GM19467 (cell line): ENCODE results near the gene XAF1.
"Not testable (repeated sequence)": the region's sequence is repeated elsewhere in the genome, so short reads cannot be mapped to it uniquely, and the experiment has no call there.

ENCODE experiments used
- ATAC-seq: cut with Tn5 transposase; IDR thresholded peaks from one replicate; pipeline ENCODE4 v1.9.1; 2021; ENCODE audit warnings: mild to moderate bottlenecking, moderate library complexity; ENCODE audit not compliant: unreplicated experiment

The XAF1 gene

DNA sequence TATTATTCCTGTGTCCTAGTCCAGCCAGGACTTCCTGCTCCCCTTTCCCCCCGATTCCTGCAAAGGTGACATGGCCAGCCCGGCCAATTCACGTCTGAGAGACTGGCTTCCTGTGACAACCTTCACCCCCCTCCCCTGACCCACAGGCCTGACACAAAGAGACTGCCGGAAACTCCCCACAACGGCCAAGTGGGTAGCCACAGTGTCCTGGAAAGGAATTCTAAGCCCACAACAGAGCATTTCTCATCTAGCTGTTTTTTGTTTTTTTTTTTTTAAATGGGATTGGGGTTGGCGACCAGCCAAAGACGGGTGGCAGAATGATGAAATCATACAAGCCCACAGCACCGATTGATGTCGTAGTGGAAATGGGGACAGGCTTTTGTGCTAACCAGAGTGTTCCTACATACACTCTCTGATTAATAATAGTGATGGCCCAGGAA is 2.8 kb upstream of the XAF1 start:
- ATAC-seq: no peak

DNA sequence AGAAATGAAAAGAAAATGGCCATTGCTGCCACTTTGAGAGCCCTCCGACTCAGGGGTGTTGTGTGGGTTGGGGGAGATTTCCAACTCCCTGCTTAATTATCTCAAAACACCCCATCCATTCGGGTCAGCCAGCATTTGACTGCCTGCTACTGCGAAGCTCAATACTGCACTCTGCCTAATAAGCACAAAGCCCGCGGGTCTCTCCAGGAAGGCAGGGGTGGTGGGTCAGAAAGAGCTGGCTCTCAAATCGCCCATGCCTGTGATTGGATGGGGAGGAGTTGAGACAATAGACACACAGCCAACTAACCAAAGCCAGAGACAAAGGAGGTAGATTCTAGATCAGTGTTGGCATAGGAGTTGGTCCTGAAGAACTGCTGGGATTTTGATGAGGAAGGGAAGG is 2.3 kb upstream of the XAF1 start:
- no peak for ATAC-seq

DNA sequence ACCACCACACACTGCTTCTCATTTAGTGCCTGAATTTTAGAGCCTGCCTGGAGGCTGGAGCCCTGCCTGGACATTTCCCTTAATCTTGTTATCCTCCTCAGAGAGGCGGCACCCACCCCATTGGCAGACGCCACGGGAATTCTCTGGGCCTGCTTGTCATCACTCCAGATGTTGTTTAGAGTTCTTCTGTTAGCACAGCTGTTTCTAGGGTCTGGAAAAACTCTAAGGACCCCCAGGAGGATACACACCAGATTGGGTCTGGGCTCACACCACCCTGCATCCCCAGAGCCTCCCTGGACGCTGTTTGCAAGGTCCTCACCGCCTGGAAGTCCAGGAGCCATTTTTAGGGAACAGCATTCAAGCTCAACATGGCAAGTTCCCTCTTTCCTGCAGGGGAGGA is 565 bp upstream of the XAF1 start:
- no peak for ATAC-seq

DNA sequence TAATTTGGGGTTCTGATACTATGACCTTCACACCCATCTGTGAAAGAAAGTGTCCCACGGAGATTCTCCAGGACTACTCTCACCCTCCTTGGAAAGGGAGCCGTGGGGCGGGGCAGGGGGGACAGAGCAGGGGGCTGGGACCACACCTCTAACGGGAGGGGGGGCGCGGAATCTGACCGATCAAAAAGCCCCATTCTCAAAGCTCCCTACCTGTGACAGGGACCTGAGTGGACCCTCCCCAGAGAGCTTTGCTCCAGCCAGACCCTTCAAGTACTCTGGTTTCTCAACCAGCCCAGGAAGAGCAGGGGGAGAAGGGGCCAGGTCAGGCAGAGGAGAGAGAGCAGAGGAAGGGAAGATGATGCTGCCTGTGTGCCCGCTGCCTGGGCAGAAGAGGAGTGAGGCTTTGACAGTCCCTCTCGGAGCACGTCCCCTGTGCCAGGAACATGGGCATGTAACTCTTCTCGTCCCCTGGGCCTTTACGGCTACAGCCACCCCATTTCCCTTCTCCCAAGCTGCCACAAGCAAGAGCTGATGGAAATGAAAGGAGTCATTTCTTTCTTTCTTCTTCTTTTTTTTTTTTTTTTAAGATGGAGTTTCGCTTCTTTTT is 682 bp downstream of the XAF1 start:
- no peak for ATAC-seq

DNA sequence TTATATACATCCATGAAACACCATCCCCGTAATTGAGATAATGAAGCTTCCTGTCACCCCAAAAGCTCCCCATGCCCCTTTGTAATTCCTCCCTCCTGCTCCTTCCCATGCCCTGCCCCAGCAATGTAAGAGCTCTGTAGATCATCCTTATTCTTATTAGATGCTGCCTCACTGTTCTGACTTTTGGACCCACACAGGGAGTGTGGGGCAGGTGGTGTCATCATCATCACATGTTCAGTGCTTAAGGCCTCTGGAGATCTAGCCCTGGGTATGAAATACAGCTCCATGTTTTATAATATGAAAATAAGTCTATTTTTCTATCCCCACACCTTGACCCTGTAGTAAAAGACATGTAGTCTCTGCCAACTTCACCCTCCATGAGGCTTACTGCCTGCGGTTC is 1.9 kb downstream of the XAF1 start:
- no peak for ATAC-seq

DNA sequence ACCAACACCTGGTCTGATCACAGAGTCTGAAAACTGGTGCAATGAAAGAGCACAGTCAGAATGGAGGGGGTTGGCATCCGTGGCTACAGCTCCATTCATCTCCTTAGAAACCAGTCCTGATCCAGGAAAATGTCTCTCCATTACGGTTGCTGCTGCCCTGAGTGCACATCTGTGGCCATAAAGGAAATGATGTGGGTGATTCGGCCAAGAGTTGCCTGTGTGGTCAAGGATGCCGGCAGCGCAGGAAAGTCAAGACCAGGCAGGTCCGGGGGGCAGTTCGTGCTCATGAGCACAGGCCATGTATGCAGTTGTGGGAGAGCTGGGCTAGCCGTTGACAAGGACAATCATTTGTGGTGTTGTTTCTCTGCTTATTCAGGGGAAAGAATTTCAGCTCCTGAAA is 5.9 kb downstream of the XAF1 start:
- no peak for ATAC-seq

DNA sequence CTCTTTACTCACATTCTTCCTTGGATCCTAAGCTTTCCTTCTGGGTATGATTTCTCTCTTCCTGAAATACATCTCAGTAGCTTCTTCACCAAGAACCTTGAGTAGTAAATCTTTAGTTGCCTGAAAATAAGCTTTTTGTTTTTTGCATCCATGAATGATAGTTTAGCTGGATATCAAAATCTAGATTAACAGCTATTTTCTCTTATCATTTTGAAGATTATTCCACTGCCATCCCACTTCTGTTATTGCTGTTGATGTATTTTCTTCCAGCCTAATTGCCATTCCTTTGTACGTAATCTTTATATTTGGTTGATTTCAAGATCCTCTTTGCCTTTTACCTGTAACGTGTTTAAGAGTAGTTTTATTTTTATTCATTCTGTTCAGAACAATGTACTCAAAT is 12.6 kb downstream of the XAF1 start:
- ATAC-seq: no peak

DNA sequence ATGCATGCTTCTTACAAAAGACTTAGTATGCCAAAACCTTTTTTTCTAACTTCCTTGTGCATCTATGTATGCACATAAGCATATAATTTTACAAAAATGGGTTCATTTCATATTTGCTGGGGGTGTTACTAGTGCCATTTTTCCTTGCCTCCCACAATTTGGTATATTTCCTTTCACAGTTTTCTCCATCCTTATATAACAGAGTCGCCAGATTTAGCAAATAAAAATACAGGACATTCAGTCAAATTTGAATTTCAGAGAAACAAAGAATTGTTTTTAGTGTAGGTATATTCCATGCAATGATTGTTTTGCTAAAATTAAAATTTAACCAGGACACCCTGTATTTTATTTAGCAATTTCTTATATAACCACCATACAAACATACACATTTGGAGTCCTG is 16.2 kb downstream of the XAF1 start:
- ATAC-seq: no peak

DNA sequence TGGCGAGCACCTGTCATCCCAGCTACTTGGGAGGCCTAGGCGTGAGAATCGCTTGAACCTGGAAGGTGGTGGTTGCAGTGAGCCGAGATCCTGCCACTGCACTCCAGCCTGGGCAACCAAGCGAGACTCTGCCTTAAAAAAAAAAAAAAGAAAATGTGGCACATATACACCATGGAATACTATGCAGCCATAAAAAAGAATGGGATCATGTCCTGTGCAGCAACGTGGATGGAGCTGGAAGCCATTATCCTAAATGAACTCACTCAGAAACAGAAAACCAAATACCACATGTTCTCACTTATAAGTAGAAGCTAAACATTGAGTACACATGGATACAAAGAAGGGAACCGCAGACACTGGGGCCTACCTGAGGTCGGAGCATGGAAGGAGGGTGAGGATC is 19.1 kb downstream of the XAF1 start:
- not testable (repeated sequence) for ATAC-seq

DNA sequence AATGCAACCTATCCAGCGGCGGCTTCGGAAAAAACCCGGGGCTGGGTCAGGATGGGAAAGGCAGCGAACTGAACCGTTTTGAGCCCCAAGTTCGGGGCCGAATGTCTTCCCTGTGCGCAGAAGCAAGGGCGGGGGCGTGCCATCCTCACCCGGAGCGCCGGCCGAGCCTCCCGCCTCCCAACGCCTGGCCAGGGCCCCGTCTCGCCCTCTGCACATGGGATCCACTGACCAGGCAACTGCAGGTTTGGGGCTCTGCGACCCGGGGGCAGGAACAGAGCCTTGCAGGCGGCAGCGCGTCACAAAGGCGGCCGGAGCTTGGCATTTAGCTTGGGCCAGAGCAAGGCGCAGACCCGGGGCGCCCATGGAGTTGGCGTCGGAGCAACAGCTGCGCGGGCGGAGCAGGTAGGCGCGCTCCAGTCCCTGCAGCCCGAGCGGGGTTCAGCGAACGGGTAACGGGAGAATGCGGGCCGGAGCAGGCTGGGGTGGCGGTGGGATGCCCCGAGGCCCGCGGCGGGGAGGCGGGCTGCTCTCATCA is 20.1 kb downstream of the XAF1 start, which contains the start of gene FBXO39:
Gene FBXO39, plus strand, starts transcription at position 345 of the 535 bp plus-strand sequence. CDS start 3,654 bp downstream, outside the sequence.
- no peak for ATAC-seq

DNA sequence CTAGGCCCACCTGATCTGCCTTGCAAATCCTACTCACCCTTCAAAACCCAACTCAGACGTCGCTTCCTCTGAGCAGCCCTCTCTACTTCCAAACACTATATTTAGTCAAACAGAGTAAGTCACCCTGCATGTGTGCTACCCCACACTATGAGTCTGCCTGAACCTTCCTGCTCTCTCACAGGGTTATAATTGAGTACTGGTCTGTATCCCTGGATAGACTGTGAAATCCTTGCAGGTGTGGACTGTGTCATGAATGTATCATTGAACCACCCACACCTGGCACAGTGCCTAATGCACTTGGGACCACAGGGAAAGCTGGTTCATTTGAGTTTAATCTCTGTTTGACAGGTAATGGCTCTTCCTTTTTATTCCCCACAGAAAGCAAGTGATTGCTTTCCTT is 23.6 kb downstream of the XAF1 start:
- ATAC-seq: no peak

DNA sequence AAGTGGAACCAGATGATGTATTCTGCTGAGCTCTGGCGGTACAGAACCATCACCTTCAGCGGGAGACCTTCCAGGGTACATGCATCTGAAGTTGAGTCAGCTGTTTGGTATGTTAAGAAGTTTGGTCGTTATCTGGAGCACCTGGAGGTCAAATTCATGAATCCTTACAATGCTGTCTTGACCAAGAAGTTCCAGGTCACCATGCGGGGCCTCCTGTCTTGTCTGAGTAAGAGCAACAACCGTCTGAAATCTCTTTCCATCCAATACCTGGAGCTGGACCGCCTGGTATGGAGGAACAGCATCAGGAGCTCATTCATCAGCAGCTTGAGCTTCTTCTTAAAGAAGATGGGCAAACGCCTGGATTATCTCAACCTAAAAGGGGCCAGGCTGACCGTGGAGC is 24.2 kb downstream of the XAF1 start:
- ATAC-seq: no peak

DNA sequence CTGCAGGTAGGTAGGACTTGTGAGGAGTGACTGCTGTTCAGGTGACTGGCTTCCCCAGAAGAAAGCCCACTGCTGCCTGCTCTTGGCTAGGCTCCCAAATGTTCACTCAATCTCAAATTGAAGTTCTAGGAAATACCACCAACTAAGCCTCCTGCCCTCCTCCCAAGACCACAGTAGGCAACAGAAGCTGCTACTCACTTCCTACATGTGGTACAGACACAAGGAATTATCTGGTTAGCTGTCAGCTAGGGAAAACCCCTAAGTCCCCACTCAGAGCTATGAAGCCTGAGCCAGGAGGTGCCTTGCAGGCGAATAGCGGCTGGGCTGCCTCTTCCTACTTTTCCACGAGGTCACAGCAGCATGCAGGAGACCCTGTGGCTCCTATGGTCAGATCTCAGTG is 25.0 kb downstream of the XAF1 start:
- ATAC-seq: no peak

DNA sequence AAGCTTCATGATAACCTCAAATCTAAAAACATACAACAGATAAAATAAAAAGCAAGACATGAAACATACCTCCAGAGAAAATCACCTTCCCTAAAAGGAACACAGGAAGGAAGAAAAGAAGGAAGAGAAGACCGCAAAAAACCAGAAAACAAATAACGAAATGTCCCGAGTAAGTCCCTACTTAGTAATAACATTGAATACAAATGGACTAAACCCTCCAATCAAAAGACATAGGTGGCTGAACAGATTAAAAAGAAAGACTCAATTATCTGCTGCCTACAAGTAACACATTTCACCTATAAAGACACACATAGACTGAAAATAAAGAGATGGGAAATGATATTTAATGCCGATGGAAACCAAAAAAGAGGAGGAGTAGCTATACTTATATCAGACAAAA is 26.4 kb downstream of the XAF1 start:
- no peak for ATAC-seq

DNA sequence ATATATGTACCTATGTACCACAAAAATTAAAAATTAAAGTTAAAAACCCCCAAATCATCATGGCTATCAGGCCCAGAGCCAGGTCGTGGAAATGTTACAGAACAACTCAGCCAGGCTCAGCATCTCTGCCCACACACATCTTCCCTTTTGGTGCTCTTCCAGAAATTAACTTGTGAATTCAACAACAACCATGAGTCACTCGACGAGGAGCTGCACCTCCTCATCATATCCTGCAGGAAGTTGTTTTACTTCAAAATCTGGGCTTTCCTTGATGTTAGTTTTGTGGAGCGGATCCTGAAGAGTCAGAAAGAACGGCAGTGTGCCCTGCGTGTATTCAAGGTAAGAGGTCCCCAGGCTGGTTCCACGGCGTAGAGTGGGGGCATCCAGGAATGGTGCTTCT is 30.8 kb downstream of the XAF1 start:
- no peak for ATAC-seq

DNA sequence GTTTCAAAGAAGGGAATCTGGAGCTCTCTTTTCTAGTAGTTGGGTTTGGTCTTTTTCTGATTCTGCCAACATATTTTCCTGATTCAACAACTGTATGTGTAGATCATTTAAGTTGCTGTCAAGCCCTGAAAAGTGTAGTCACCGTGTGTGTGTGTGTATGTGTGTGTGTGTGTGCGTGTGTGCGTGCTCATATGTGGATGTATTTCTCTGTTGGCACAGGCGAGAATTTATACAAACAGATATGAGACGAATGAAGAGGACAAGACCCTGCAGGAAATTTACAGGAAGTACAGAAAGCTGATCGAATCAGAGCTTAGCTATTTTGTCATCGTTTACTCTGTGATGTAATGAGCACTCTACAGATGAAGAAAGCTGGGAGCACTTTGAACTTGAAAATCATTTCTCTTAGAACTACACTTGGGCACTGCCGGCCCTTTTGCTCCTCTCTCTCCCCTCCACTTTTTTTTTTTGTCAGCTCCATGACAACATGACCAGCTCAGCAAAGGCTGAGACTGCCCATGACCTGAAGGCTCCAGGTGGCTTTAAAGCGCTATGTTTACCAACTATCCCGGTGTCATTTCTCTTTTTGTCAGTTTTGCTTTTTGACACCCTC is 31.3 kb downstream of the XAF1 start:
- no peak for ATAC-seq

DNA sequence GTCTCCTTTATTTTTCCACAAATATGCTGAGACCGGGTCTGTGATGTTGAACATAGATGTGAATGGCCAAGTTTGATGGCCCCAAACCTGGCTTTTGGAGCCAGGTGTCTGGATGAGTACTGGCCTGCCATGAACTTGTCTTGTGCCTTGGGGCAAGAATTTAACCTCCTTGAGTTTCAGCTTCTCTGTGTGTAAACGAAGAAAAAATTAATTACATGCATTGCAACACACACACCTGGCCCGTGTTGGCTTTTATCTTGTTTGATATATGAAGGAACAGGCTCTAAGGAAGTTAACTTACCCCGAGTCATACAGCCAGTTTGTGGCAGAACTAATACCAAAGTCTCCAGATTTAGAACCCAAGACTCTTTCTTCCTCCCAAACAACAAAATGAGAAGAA is 33.3 kb downstream of the XAF1 start:
- ATAC-seq: no peak

DNA sequence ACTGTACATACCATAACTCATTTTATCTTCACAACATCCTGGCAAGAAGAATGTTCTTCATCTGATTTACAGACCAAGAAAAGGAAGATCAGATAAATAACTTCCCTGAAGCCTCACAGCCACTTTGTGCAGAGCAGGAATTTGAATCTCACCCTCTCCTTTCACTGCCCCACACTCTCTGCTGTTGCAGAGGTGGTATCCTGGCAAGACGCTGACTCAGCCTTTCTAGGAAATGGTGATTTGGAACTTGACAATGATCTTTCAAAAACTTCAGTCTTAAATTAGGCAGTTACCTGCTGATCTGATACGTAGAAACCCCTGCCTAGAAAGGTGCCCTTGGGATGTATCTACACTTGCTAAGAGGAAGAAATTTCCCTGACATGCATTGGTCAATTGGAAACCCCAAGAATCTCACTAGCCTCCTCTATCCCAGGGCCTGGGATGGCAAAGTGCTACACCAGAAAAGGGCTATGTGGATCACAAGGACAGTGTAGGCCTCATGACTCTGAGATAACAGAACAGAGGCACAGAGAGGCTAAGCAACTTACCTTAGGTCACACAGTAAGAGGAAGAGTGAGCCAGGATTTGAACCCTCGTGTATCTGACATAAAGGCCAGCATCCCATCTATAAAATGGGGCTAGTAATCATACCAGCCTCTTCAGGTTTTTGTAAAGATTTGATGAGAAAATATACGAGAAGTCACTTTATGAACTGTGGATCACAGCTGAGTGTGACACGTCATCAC is 38.1 kb downstream of the XAF1 start:
- no peak for ATAC-seq

DNA sequence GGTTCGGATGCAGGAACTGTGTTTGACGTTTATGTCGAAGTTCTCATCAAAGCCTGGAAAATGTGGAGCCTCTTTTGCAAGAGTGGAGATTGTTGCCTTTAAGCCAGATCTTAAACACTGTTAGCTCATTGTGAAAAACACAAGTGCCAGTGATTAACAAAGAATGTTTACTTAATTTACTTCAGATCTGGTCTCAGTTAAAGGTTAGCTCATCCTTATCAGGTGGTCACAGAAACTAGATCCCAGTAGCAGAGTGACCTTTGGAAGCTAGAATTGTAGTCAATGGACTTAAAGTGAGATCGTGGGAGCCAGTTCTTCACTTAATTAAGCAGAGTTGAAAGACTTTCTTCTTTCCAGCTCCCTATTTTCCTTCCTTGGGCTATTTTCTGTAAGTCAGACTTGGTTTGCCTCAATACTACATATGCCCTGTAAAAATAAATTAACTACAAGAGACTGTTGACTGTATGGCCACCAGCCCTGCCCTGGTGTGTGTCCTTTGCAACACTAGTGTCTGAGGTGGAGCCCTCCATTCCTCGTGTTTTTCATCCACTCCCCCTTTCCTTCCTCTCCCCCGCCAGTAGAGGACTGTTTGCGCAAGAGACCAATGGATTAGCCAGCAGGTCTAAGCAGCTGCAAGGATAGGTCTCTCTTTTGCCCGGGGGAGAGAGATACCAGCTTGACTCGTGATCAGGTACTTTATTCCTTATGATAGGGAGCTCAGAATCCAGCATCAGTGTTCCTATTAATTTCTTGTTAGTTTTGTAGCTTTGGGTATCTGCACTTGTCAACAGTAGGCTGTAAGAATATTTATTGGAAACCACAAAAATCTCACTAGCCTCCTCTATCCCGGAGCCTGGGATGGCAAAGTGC is 40.4 kb downstream of the XAF1 start:
- ATAC-seq: no peak

DNA sequence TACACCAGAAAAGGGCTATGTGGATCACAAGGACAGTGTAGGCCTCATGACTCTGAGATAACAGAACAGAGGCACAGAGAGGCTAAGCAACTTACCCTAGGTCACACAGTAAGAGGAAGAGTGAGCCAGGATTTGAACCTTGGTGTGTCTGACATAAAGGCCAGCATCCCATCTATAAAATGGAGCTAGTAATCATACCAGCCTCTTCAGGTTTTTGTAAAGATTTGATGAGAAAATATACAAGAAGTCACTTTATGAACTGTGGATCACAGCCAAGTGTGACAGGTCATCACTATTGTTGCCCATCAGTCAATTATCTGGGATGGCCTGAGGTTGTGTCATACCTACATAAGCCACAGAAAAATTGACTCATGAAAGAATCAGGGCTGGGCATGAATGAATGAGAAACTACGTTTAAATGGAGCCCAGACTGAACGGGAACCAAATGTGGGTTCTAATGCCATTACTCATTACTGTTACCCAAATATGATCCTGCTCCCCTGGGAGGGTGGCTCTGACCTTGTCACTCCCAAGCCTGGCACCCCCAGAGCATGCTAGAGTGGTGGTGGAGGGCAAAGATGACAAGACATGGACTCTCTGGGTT is 41.1 kb downstream of the XAF1 start:
- ATAC-seq: no peak
